SK-N-SH treated with all-trans-retinoic acid at 6 μM for 48 hours (cell line): ENCODE data around the gene AQP5.

ENCODE experiments used
- ATAC-seq: fragments of 200-7000 bp; cut with Tn5 transposase; 3 replicates; pipeline ENCODE4 v1.9.1; 2020; ENCODE audit warnings: mild to moderate bottlenecking, moderate library complexity
- ARNTL ChIP-seq: fragments of 450-650 bp; formaldehyde crosslinking; IDR thresholded peaks from 2 replicates; pipeline ENCODE4 v1.5.0; 2020; ENCODE audit warnings: low read depth, mild to moderate bottlenecking, moderate library complexity, borderline replicate concordance
- CSDC2 ChIP-seq: fragments of 250-450 bp; sonication (Bioruptor Pico); IDR thresholded peaks from 2 replicates; pipeline ENCODE4 v1.5.0; 2020; ENCODE audit warnings: mild to moderate bottlenecking, moderate library complexity
- ESRRG ChIP-seq: fragments of 250-450 bp; sonication (Bioruptor Pico); IDR thresholded peaks from 2 replicates; pipeline ENCODE4 v1.6.1; 2021; ENCODE audit warnings: mild to moderate bottlenecking
- GLIS3 ChIP-seq: fragments of 250-450 bp; sonication (Bioruptor Pico); IDR thresholded peaks from 2 replicates; pipeline ENCODE4 v1.5.0; 2020; ENCODE audit warnings: mild to moderate bottlenecking, moderate library complexity
- ISL1 ChIP-seq: fragments of 250-450 bp; sonication (Bioruptor Pico); IDR thresholded peaks from 2 replicates; pipeline ENCODE4 v2.1.2; 2022; ENCODE audit warnings: mild to moderate bottlenecking, moderate library complexity
- OSR1 ChIP-seq: fragments of 250-450 bp; sonication (Bioruptor Pico); IDR thresholded peaks from 2 replicates; pipeline ENCODE4 v1.8.0; 2022; ENCODE audit warnings: moderate library complexity, mild to moderate bottlenecking, inconsistent platforms
- PPARA ChIP-seq: fragments of 250-450 bp; sonication (Bioruptor Pico); IDR thresholded peaks from 2 replicates; pipeline ENCODE4 v1.5.0; 2020; ENCODE audit warnings: mild to moderate bottlenecking, borderline replicate concordance
- SNAI2 ChIP-seq: fragments of 250-450 bp; sonication (Bioruptor Pico); IDR thresholded peaks from 2 replicates; pipeline ENCODE4 v1.5.0; 2020; ENCODE audit warnings: mild to moderate bottlenecking, moderate library complexity
- TCF4 ChIP-seq: fragments of 250-450 bp; sonication (Bioruptor Pico); IDR thresholded peaks from 2 replicates; pipeline ENCODE4 v1.8.0; 2021; ENCODE audit warnings: mild to moderate bottlenecking, moderate library complexity, borderline replicate concordance
- TOX ChIP-seq: fragments of 250-450 bp; sonication (Bioruptor Pico); IDR thresholded peaks from 2 replicates; pipeline ENCODE4 v1.8.0; 2021; ENCODE audit warnings: mild to moderate bottlenecking, moderate library complexity, borderline replicate concordance
- ZC3H10 ChIP-seq: fragments of 250-450 bp; sonication (Bioruptor Pico); IDR thresholded peaks from 2 replicates; pipeline ENCODE4 v1.5.1; 2021; ENCODE audit warnings: mild to moderate bottlenecking, moderate library complexity
- ZFP3 ChIP-seq: fragments of 250-450 bp; sonication (Bioruptor Pico); IDR thresholded peaks from 2 replicates; pipeline ENCODE4 v1.5.0; 2020; ENCODE audit warnings: mild to moderate bottlenecking, moderate library complexity
- ZFP30 ChIP-seq: fragments of 450-650 bp; formaldehyde crosslinking; IDR thresholded peaks from 2 replicates; pipeline ENCODE4 v1.5.0; 2022; ENCODE audit warnings: mild to moderate bottlenecking, moderate library complexity
- ZNF70 ChIP-seq: fragments of 450-650 bp; formaldehyde crosslinking; IDR thresholded peaks from 2 replicates; pipeline ENCODE4 v1.5.0; 2020; ENCODE audit warnings: mild to moderate bottlenecking, moderate library complexity
- TF ChIP-seq, protein P1 (sequence below): fragments of 250-450 bp; sonication (Bioruptor Pico); IDR thresholded peaks from 2 replicates; pipeline ENCODE4 v1.5.0; 2020; ENCODE audit warnings: mild to moderate bottlenecking, moderate library complexity
- TF ChIP-seq, protein P2 (sequence below): fragments of 250-450 bp; sonication (Bioruptor Pico); IDR thresholded peaks from 2 replicates; pipeline ENCODE4 v1.8.0; 2021; ENCODE audit warnings: low read depth, mild to moderate bottlenecking, moderate library complexity, borderline replicate concordance
- TF ChIP-seq, protein P3 (sequence below): fragments of 250-450 bp; sonication (Bioruptor Pico); IDR thresholded peaks from 2 replicates; pipeline ENCODE4 v1.8.0; 2020; ENCODE audit warnings: mild to moderate bottlenecking, moderate library complexity, borderline replicate concordance
- TF ChIP-seq, protein P4 (sequence below): fragments of 250-450 bp; sonication (Bioruptor Pico); IDR thresholded peaks from 2 replicates; pipeline ENCODE4 v1.5.1; 2020; ENCODE audit warnings: low read depth, mild to moderate bottlenecking, moderate library complexity
- TF ChIP-seq, protein P5 (sequence below): fragments of 250-450 bp; sonication (Bioruptor Pico); IDR thresholded peaks from 2 replicates; pipeline ENCODE4 v1.5.1; 2021; ENCODE audit warnings: mild to moderate bottlenecking, moderate library complexity

The AQP5 gene

DNA sequence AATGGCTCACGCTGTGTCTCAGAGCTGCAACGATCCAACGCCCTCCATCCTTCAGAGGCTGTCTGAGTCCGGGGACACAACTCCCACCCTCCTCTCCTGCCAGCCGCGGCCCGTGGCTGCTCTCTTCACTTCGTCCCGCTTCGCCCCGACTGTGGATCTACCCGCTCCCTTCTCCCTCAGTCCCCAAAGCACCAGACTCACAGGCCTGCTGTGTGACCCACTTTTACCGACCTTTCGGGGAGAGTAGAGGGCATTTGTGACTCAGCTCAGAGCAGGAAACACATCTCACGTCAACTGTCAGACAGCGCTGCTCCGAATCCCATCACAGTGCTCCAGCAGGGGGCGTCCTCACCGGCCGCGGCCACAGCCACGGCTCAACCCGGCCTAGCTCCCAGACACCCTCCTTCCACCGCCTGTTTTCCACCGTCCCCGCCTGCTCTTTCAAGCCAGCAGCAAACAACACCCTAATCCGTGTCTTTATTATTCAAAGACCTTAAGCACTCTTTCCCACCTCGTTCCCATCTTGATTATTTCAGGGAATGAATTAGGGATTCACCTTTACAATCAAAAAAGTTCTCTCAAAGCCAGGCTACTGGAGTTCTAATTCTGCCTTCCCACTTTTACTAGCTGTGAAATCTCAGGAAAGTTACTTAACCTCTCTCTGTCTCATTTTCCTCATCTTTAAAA is 16.1 kb upstream of the AQP5 start:
- TF ChIP-seq, protein P1, sequence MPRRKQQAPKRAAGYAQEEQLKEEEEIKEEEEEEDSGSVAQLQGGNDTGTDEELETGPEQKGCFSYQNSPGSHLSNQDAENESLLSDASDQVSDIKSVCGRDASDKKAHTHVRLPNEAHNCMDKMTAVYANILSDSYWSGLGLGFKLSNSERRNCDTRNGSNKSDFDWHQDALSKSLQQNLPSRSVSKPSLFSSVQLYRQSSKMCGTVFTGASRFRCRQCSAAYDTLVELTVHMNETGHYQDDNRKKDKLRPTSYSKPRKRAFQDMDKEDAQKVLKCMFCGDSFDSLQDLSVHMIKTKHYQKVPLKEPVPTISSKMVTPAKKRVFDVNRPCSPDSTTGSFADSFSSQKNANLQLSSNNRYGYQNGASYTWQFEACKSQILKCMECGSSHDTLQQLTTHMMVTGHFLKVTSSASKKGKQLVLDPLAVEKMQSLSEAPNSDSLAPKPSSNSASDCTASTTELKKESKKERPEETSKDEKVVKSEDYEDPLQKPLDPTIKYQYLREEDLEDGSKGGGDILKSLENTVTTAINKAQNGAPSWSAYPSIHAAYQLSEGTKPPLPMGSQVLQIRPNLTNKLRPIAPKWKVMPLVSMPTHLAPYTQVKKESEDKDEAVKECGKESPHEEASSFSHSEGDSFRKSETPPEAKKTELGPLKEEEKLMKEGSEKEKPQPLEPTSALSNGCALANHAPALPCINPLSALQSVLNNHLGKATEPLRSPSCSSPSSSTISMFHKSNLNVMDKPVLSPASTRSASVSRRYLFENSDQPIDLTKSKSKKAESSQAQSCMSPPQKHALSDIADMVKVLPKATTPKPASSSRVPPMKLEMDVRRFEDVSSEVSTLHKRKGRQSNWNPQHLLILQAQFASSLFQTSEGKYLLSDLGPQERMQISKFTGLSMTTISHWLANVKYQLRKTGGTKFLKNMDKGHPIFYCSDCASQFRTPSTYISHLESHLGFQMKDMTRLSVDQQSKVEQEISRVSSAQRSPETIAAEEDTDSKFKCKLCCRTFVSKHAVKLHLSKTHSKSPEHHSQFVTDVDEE (CRISPR knock-in tag), result no peak
- 0 out of 2 replicates have a peak, but pooled peaks have one; percentile 12 for TF ChIP-seq ZFP3 (CRISPR knock-in tag)
- ATAC-seq, result peak; percentile 99

DNA sequence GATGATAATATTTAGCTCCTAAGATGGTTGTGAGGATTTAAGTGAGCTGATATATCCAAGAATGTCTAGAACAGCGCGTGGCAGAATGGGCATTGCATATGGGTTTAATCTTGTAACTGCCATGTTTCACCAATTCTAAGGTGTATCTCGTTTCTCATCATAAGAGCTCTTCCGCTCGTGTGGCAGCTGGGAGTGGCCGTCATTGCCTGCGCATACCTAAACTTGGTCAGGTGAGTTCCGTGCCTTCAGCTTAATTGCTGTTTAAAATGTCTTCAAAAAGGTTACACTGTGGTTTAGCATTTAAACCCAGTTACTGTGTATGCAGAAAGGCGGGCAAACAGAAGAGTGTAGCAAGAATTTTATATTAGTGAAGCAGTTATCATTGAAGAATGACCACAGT is 15.6 kb upstream of the AQP5 start:
- TF ChIP-seq ISL1 (CRISPR knock-in tag) (no peak), ARNTL (CRISPR knock-in tag) (no peak), TOX (CRISPR knock-in tag) (no peak), ESRRG (CRISPR knock-in tag) (no peak), CSDC2 (CRISPR knock-in tag) (no peak), ZC3H10 (CRISPR knock-in tag) (no peak), ZFP3 (CRISPR knock-in tag) (no peak), GLIS3 (no peak), ZFP30 (CRISPR knock-in tag) (no peak), SNAI2 (CRISPR knock-in tag) (no peak), OSR1 (CRISPR knock-in tag) (no peak), ZNF70 (CRISPR knock-in tag) (no peak), TCF4 (no peak), PPARA (no peak)
- TF ChIP-seq, protein P1 (CRISPR knock-in tag), result no peak
- TF ChIP-seq, protein P2, sequence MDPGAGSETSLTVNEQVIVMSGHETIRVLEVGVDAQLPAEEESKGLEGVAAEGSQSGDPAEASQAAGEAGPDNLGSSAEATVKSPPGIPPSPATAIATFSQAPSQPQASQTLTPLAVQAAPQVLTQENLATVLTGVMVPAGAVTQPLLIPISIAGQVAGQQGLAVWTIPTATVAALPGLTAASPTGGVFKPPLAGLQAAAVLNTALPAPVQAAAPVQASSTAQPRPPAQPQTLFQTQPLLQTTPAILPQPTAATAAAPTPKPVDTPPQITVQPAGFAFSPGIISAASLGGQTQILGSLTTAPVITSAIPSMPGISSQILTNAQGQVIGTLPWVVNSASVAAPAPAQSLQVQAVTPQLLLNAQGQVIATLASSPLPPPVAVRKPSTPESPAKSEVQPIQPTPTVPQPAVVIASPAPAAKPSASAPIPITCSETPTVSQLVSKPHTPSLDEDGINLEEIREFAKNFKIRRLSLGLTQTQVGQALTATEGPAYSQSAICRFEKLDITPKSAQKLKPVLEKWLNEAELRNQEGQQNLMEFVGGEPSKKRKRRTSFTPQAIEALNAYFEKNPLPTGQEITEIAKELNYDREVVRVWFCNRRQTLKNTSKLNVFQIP (CRISPR knock-in tag), result no peak
- TF ChIP-seq, protein P3, sequence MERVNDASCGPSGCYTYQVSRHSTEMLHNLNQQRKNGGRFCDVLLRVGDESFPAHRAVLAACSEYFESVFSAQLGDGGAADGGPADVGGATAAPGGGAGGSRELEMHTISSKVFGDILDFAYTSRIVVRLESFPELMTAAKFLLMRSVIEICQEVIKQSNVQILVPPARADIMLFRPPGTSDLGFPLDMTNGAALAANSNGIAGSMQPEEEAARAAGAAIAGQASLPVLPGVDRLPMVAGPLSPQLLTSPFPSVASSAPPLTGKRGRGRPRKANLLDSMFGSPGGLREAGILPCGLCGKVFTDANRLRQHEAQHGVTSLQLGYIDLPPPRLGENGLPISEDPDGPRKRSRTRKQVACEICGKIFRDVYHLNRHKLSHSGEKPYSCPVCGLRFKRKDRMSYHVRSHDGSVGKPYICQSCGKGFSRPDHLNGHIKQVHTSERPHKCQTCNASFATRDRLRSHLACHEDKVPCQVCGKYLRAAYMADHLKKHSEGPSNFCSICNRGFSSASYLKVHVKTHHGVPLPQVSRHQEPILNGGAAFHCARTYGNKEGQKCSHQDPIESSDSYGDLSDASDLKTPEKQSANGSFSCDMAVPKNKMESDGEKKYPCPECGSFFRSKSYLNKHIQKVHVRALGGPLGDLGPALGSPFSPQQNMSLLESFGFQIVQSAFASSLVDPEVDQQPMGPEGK, result no peak
- TF ChIP-seq, protein P4, sequence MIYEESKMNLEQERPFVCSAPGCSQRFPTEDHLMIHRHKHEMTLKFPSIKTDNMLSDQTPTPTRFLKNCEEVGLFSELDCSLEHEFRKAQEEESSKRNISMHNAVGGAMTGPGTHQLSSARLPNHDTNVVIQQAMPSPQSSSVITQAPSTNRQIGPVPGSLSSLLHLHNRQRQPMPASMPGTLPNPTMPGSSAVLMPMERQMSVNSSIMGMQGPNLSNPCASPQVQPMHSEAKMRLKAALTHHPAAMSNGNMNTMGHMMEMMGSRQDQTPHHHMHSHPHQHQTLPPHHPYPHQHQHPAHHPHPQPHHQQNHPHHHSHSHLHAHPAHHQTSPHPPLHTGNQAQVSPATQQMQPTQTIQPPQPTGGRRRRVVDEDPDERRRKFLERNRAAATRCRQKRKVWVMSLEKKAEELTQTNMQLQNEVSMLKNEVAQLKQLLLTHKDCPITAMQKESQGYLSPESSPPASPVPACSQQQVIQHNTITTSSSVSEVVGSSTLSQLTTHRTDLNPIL (CRISPR knock-in tag), result no peak
- TF ChIP-seq, protein P5, sequence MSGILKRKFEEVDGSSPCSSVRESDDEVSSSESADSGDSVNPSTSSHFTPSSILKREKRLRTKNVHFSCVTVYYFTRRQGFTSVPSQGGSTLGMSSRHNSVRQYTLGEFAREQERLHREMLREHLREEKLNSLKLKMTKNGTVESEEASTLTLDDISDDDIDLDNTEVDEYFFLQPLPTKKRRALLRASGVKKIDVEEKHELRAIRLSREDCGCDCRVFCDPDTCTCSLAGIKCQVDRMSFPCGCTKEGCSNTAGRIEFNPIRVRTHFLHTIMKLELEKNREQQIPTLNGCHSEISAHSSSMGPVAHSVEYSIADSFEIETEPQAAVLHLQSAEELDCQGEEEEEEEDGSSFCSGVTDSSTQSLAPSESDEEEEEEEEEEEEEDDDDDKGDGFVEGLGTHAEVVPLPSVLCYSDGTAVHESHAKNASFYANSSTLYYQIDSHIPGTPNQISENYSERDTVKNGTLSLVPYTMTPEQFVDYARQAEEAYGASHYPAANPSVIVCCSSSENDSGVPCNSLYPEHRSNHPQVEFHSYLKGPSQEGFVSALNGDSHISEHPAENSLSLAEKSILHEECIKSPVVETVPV (CRISPR knock-in tag), result no peak
- ATAC-seq, result no peak
